Measurements from ENCODE around the gene TMEM94. TPM values are rescaled to one million over a fixed set of nuclear protein-coding genes. Genes with fewer than 3 reads are reported as not detected.

TMEM94 gene
- total RNA-seq, 4 donors from 2014 or later, result 56.5 to 85.5 (median 60.0) TPM

DNA sequence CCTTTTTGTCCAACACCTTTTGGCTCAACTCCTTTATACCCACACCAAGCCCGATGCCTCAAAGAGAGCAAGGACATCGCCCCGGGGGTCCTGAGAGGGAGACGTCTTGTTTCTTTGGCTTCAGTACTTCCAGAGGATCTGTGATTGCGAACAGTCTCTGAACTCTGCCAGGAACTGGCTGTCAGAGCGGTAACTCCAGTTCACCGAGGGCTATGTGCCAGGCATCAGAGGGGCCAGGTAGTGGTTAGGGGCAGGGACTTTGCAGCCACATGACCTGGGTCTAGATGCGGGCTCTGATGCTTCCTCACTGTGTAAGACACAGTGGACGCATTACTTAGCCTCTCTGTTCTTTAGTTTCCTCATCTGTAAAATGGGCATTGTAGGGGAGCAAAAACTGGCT lies 90.7 kb downstream of the TMEM94 start:
- Histone ChIP-seq H3K9me3 (no peaks in the 10 kb centered on the region), H3K36me3 (no peaks in the 10 kb centered on the region), H3K4me1 (peaks cover 0 to 4% of the 10 kb centered on the region in 2 donors), H3K27ac (no peak overlapping the region), H3K27me3 (no peaks in the 10 kb centered on the region), H3K4me3 (no peak overlapping the region)
- DNase-seq (no peak), ATAC-seq (no peak)
- intact Hi-C loops (cut with DNase I; ENCODE audit: low total_unique reads), result no loop called here
- in situ Hi-C loops (cut with MboI; ENCODE audit: low sequenced_read_pairs in 4 of 4), result loop anchor here in 3 of 4 donors (25.0 kb wide), 1 partner anchor 235 kb away; no protein-coding TSS in a partner anchor
- TF ChIP-seq POLR2A (IDR thresholded peaks at IDR 0.05), result no peak
- TF ChIP-seq, protein P1, sequence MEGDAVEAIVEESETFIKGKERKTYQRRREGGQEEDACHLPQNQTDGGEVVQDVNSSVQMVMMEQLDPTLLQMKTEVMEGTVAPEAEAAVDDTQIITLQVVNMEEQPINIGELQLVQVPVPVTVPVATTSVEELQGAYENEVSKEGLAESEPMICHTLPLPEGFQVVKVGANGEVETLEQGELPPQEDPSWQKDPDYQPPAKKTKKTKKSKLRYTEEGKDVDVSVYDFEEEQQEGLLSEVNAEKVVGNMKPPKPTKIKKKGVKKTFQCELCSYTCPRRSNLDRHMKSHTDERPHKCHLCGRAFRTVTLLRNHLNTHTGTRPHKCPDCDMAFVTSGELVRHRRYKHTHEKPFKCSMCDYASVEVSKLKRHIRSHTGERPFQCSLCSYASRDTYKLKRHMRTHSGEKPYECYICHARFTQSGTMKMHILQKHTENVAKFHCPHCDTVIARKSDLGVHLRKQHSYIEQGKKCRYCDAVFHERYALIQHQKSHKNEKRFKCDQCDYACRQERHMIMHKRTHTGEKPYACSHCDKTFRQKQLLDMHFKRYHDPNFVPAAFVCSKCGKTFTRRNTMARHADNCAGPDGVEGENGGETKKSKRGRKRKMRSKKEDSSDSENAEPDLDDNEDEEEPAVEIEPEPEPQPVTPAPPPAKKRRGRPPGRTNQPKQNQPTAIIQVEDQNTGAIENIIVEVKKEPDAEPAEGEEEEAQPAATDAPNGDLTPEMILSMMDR (IDR thresholded peaks at IDR 0.05 in 4 of 5, conservative IDR thresholded peaks at IDR 0.05 in 1 of 5), result no peak

DNA sequence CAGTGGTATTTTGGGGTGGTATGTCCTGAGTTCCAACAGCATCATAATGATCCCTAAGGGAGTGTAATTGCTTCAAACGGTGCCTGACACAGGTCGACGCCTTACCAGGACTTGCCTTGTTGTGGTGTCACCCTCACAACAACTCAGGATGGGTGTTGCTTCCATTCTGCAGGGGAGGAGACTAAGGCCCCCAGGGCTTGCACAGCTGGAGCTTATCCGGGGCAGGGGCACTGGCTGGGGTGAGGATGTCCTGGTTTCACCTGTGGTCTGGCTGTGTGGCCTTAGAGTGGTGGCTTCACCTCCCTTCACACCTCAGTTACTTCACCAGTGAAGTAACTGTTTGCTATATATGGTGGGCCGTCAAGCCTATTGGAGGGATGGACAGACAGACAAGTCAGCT lies 92.4 kb downstream of the TMEM94 start:
- Histone ChIP-seq H3K4me1 (peaks cover 0 to 4% of the 10 kb centered on the region in 2 donors), H3K27ac (no peak overlapping the region), H3K4me3 (no peak overlapping the region), H3K36me3 (no peaks in the 10 kb centered on the region), H3K9me3 (no peaks in the 10 kb centered on the region), H3K27me3 (no peaks in the 10 kb centered on the region)
- TF ChIP-seq POLR2A (IDR thresholded peaks at IDR 0.05), result no peak
- TF ChIP-seq, protein P1 (IDR thresholded peaks at IDR 0.05 in 4 of 5, conservative IDR thresholded peaks at IDR 0.05 in 1 of 5), result no peak
- no peak for ATAC-seq
- DNase-seq, result no peak
- intact Hi-C loops (cut with DNase I; ENCODE audit: low total_unique reads) (no loop called here), in situ Hi-C loops (cut with MboI; ENCODE audit: low sequenced_read_pairs in 4 of 4) (loop anchor here in 3 of 4 donors (25.0 kb wide), 1 partner anchor 237 kb away; no protein-coding TSS in a partner anchor)

Small RNA genes within 50 kb of the gene (microRNA-seq; reads per million reads assigned to microRNA genes)
- 0 to 0.85 reads per million in 2 donors for gene MIR6785 (ENCODE audit: borderline replicate concordance in 2 of 2)

Other genes with a start within 250 kb of the TMEM94 start
- gene GGA3, start 195.0 kb upstream of the TMEM94 start, total RNA-seq, result 10 to 100 TPM; 31.3 to 42.3 (median 35.3) TPM
- 100 to 1,000 TPM in 1 of 4 donors, 10 to 100 TPM in 3; 68.5 to 118 (median 82.6) TPM for gene MRPS7, start 194.8 kb upstream of the TMEM94 start, total RNA-seq
- 10 to 100 TPM; 50.5 to 96.1 (median 72.4) TPM for gene MIF4GD, start 185.4 kb upstream of the TMEM94 start, total RNA-seq
- gene SLC25A19, start 167.2 kb upstream of the TMEM94 start, total RNA-seq, result 10 to 100 TPM in 3 of 4 donors, 1 to 10 TPM in 1; 6.1 to 18.7 (median 14.4) TPM
- gene GRB2, start 51.0 kb upstream of the TMEM94 start, total RNA-seq, result 10 to 100 TPM; 41.7 to 88.5 (median 68.8) TPM
- gene CASKIN2, start 58.9 kb downstream of the TMEM94 start, total RNA-seq, result 10 to 100 TPM; 11.3 to 24.1 (median 16.8) TPM
- gene TSEN54, start 59.9 kb downstream of the TMEM94 start, total RNA-seq, result 10 to 100 TPM; 15.4 to 31.2 (median 17.8) TPM
- gene LLGL2, start 69.1 kb downstream of the TMEM94 start, total RNA-seq, result 1 to 10 TPM in 3 of 4 donors, under 1 TPM in 1; 0.78 to 7.1 (median 1.4) TPM
- 10 to 100 TPM in 2 of 4 donors, 1 to 10 TPM in 2; 4.5 to 34.6 (median 14.3) TPM for gene MYO15B, start 131.2 kb downstream of the TMEM94 start, total RNA-seq
- gene SMIM5, start 176.8 kb downstream of the TMEM94 start, total RNA-seq, result under 1 TPM in 1 of 4 donors, not detected in 3; 0.22 TPM
- 10 to 100 TPM in 1 of 4 donors, 1 to 10 TPM in 3; 5.3 to 17.5 (median 7.4) TPM for gene RECQL5, start 210.5 kb downstream of the TMEM94 start, total RNA-seq
- 10 to 100 TPM; 42.0 to 64.0 (median 50.1) TPM for gene SAP30BP, start 210.7 kb downstream of the TMEM94 start, total RNA-seq